HepG2 (cell line): ENCODE results near the gene CBX2. TPM values are rescaled to one million over a fixed set of nuclear protein-coding genes. Genes with fewer than 3 reads are reported as not detected.
A peak's percentile ranks its signal among the peaks of the same experiment; 100 is the strongest.

Source experiments
- ZNF407 ChIP-seq: sonication (generic); formaldehyde crosslinking; IDR thresholded peaks from one replicate; pipeline ENCODE4 v1.5.1; 2020; ENCODE audit warnings: mild to moderate bottlenecking, missing genetic modification reagents; ENCODE audit errors: not compliant biosample characterization
- polyA plus RNA-seq, 8 experiments: library from polyadenylated mRNA; depleted of rRNA in 3 of 8; stranded (reverse) in 7 of 8; unstranded in 1 of 8; fragments of >200 nt; fragmentation: Illumina TruSeq in 4 of 8; extraction: Trizol in 4 of 8; gene quantifications; 2 replicates each; pipeline versions ENCODE4 v1.2.1 to v1.2.3, GENCODE V29; 2011 to 2016; ENCODE audit warnings: low read depth in 4 of 8, missing spikeins in 1 of 8, mixed read lengths in 1 of 8; ENCODE audit not compliant: insufficient read depth in 1 of 8
- total RNA-seq, 5 experiments: library from RNA; depleted of rRNA; stranded (reverse); fragments of >200 nt; fragmentation: Illumina TruSeq; extraction: Trizol; gene quantifications; 2 replicates each; pipeline ENCODE4 v1.2.3, GENCODE V29; 2016; ENCODE audit warnings: low read depth in 1 of 5
- TF ChIP-seq, protein P1 (sequence below): sonication (generic); formaldehyde crosslinking; IDR thresholded peaks from 2 replicates; pipeline ENCODE4 v1.5.1; 2020; ENCODE audit warnings: mild to moderate bottlenecking, missing genetic modification reagents, moderate library complexity
- TF ChIP-seq, protein P2 (sequence below), 2 experiments: fragments of 450-650 bp in 1 of 2; sonication (generic) in 1 of 2; formaldehyde crosslinking in 1 of 2; IDR thresholded peaks; 2 replicates each; pipeline versions ENCODE4 v1.6.1 to v1.8.0; 2016 to 2022; ENCODE audit warnings: antibody characterized with exemption in 1 of 2, mild to moderate bottlenecking in 1 of 2, missing genetic modification reagents in 1 of 2

Gene CBX2
- total and polyA plus RNA-seq, 2 of the 13 experiments (the other 11 are each of a cell fraction or from before 2014, with no cell fraction given): 14.5 to 31.1 TPM

- TF ChIP-seq ZNF407 (CRISPR knock-in tag): peak; percentile 76
- TF ChIP-seq, protein P1, sequence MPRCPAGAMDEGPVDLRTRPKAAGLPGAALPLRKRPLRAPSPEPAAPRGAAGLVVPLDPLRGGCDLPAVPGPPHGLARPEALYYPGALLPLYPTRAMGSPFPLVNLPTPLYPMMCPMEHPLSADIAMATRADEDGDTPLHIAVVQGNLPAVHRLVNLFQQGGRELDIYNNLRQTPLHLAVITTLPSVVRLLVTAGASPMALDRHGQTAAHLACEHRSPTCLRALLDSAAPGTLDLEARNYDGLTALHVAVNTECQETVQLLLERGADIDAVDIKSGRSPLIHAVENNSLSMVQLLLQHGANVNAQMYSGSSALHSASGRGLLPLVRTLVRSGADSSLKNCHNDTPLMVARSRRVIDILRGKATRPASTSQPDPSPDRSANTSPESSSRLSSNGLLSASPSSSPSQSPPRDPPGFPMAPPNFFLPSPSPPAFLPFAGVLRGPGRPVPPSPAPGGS (CRISPR knock-in tag): peak; percentile 83; the same call in 1 of the 2 replicates
- TF ChIP-seq, protein P2, sequence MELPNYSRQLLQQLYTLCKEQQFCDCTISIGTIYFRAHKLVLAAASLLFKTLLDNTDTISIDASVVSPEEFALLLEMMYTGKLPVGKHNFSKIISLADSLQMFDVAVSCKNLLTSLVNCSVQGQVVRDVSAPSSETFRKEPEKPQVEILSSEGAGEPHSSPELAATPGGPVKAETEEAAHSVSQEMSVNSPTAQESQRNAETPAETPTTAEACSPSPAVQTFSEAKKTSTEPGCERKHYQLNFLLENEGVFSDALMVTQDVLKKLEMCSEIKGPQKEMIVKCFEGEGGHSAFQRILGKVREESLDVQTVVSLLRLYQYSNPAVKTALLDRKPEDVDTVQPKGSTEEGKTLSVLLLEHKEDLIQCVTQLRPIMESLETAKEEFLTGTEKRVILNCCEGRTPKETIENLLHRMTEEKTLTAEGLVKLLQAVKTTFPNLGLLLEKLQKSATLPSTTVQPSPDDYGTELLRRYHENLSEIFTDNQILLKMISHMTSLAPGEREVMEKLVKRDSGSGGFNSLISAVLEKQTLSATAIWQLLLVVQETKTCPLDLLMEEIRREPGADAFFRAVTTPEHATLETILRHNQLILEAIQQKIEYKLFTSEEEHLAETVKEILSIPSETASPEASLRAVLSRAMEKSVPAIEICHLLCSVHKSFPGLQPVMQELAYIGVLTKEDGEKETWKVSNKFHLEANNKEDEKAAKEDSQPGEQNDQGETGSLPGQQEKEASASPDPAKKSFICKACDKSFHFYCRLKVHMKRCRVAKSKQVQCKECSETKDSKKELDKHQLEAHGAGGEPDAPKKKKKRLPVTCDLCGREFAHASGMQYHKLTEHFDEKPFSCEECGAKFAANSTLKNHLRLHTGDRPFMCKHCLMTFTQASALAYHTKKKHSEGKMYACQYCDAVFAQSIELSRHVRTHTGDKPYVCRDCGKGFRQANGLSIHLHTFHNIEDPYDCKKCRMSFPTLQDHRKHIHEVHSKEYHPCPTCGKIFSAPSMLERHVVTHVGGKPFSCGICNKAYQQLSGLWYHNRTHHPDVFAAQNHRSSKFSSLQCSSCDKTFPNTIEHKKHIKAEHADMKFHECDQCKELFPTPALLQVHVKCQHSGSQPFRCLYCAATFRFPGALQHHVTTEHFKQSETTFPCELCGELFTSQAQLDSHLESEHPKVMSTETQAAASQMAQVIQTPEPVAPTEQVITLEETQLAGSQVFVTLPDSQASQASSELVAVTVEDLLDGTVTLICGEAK (IDR thresholded peaks at IDR 0.05): no peak
- TF ChIP-seq, protein P2 (CRISPR knock-in tag; IDR thresholded peaks at IDR 0.05): no peak
Observed at GRCh38 chr17:79730769-79731483, 47.0 kb upstream of the CBX2 start, which contains the start of gene ENPP7 (continued).
